Left colon (tissue), 2 donors: ENCODE measurements around the gene MMP3. TPM values are rescaled to one million over a fixed set of nuclear protein-coding genes. Genes with fewer than 3 reads are reported as not detected.

Source experiments
- ATAC-seq: fragments of 200-7000 bp; cut with Tn5 transposase; one replicate; pipeline ENCODE4 v1.9.1; 2020; ENCODE audit warnings: mild to moderate bottlenecking, moderate library complexity
- DNase-seq, 2 donors: peaks; one replicate each; pipeline ENCODE4 v3.0.0-alpha.2; 2020
- intact Hi-C, 2 donors: fragments of 100-400 bp; cut with DNase I in 1 of 2; cut with micrococcal nuclease in 1 of 2; formaldehyde crosslinking; loops; one replicate each; pipeline versions ENCODE4 v1.11.2 to v1.14.0; 2022; cut with DNase I, micrococcal nuclease
- total RNA-seq, 2 donors: library from RNA; stranded (reverse); fragmentation: NEBNext Ultra II Directional; extraction: Animal tissue kit (Norgen Biotek cat#: 25700); gene quantifications; one replicate each; pipeline ENCODE4 v1.2.1, GENCODE V29; 2021
- donor health status: DM: no; HTN: no; CAD: no.
- donor health status: DM: yes; HTN: yes; CAD: no.

MMP3 gene
- total RNA-seq, 2 donors from 2014 or later = 0.50 to 1.3 TPM

- DNase-seq = no peak
- no peak for ATAC-seq
- intact Hi-C loops = loop anchor here in 1 of 2 donors (10.0 kb wide), 1 partner anchor 58 kb away; no protein-coding TSS in a partner anchor
These were observed 6.3 kb downstream of the MMP3 start for GRCh38 chr11:102837156-102837555.

DNA sequence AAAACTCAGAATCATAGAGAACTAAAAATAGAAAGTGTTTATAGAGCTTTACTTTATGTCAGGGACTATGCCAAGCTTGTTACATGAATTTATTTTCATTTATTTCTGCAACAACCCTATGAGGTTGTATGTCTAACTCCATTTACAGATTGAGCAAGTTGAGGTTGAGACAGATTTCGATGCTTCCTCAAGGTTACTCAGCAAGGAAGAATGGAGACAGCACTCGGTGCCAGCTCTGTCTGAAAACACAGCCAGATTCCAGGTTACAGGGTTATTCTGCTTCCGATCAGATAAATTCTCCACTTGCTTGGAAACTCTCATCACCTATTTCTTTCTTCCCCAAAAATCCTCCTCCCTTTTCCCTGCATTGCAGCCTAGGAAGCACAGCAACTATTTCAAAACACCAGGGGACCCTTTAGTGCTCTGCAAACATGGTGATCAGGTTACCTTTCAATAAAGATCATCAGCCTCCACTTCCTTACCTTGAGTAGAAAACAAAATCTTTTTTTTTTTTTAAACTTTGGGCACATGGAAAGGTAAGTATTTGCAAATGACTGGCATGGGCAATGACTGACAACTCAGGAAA, 7.0 kb downstream of the MMP3 start:
- intact Hi-C loops = loop anchor here in 1 of 2 donors (10.0 kb wide), 1 partner anchor 58 kb away; no protein-coding TSS in a partner anchor
- ATAC-seq (no peak), DNase-seq (no peak)

DNA sequence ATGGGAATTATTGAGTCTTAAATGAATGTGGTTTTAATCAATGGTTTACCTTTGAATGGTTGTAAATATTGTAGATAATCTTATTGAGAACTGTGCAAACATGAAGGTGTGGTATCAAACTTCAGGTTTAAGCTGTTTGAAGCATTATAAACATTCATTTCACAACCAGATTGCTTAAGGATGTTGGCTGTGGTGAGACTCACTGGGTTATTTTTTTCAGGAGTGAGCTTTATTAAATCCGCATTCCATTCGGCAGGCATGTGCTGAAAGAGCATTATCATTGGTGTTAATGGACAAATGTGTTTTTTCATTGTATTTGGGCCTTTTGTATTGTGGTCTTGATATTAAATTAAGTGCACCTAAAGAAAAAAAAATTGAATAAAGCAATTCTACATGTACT, 9.7 kb downstream of the MMP3 start:
- ATAC-seq (no peak), DNase-seq (no peak)
- intact Hi-C loops = loop anchor here in 1 of 2 donors (10.0 kb wide), 1 partner anchor 61 kb away; no protein-coding TSS in a partner anchor

GRCh38 chr11:102832612-102833011, 10.8 kb downstream of the MMP3 start:
- intact Hi-C loops = loop anchor here in 1 of 2 donors (10.0 kb wide), 1 partner anchor 62 kb away; no protein-coding TSS in a partner anchor
- no peak for DNase-seq
- ATAC-seq = no peak

DNA sequence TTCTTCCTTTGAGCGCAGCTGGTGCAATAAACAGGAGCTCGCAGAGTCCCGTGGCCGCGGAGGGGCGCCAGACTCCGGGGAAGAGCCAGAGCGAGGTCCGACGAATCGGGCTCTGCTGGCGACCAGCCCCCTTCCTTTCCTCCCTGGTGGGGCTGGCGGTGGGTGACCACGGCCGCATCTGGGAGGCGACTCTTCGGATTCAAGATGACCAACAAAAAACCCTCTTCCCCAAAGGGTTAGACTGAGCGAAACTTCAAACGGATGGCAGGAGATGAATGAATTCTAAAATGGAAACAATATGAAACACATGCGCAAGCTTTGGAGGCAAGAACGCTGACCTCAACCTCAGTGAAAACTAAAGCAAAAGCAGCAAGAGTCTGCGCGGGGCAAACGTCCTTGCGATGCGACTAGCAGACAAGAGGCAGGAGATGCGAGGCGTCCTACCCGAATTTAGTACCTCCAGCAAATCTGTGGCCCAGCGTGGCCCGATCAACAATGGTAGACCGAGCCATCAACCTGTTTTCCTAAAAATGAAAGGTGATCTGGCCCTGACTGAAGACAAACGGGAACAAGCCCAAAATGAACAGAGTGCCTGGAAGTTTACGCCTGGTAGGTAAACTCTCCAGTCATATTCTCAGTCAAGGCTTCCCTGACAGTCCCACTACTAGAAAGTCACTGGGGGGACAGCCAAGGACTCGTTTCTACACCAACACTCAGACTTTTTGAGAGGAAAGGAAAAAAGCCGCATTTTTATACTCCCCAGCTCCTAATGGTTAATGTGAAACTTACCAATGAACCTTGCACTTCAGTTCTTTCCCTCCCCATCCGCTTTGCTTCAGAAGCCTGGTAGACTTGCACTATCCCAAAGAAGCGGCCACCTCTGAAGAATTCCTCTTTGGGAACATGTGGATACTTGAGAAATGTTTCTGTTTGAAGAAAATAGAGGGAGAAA, 11.6 kb downstream of the MMP3 start:
- intact Hi-C loops = loop anchor here in 1 of 2 donors (10.0 kb wide), 1 partner anchor 63 kb away; no protein-coding TSS in a partner anchor
- ATAC-seq = peak; percentile 83
- peak; percentile 32 to 61 for DNase-seq

GRCh38 chr11:102831128-102831488, 12.3 kb downstream of the MMP3 start:
- DNase-seq (no peak), ATAC-seq (no peak)
- intact Hi-C loops = loop anchor here in 1 of 2 donors (10.0 kb wide), 1 partner anchor 64 kb away; no protein-coding TSS in a partner anchor

- ATAC-seq = no peak
- intact Hi-C loops = loop anchor here in 1 of 2 donors (10.0 kb wide), 1 partner anchor 65 kb away; no protein-coding TSS in a partner anchor
- DNase-seq = no peak
These were observed 13.2 kb downstream of the MMP3 start for GRCh38 chr11:102830001-102830727.

GRCh38 chr11:102829316-102830000, 14.0 kb downstream of the MMP3 start:
- DNase-seq (no peak), ATAC-seq (no peak)
- intact Hi-C loops = no loop called here

DNA sequence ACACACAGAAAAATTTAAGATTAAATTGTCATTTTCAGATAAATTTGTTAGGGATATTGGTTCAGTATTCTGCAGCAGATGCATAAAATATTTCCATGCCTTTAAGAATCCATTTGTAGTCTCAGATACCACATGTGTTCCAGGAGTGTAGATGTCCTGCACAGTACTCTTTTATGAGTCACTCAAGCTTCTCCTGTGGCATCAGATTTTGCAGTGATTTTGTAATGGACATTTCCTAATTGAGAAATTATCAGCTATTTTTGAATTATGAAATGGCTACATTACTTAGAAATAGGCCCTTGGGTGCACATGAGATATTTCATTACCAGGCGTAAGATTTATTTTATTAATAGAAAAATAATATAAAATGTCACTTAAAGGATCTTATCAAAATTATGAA, 18.9 kb downstream of the MMP3 start:
- no peak for DNase-seq
- no peak for ATAC-seq
- intact Hi-C loops = no loop called here

DNA sequence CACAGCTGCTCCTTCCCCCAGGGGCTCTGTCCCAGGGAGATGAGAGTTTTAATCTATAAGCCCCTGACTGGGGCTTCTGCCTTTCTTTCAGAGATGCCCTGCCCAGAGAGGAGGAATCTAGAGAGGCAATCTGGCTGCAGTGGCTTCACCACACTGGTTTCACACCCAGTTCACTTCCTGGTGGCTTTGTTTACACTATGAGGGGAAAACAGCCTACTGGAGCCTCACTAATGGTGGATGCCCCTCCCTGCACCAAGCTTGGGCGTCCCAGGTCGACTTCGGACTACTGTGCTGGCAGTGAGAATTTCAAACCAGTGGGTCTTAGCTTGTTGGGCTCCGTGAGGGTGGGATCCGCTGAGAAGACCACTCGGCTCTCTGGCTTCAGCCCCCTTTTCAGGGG, 23.9 kb downstream of the MMP3 start:
- intact Hi-C loops = no loop called here
- no peak for DNase-seq
- ATAC-seq = peak; percentile 81

DNA sequence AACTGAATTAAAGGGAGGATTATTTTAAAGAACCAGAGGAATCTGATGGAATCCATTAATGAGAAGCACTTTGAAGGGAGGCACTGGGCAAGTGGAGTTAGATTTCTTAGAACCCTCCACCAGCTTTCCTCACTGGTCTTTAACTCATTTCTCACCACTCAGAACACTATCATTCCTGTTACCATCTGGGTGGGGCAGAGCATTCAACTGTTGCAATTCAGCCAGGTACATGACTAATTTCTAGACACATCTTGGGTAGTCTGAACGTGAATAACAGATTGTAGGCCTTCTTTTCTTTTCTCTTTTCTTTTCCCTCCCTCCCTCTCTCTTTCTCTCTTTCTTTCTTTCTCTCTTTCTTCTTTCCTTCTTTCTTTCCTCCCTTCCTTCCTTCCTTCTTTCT, 29.9 kb downstream of the MMP3 start:
- ATAC-seq (no peak), DNase-seq (no peak)
- intact Hi-C loops = no loop called here

DNA sequence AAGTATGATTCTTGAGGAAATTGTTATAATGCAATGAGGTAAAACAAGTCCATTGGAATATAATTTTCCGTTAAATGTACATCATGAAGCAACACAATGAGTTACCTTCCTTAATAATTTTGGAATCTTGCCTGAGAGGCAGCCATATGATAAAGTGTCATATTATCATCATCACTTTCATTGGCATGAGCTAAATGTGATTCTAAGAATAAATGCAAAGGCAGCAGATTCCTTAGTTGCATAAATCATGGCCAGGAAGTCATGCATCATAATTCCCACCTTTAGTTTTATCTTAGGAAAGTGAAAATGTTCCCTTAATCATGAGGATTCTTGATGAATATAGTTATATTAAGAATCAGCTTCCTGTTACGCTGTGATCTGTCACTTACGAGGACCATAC, 31.2 kb downstream of the MMP3 start:
- intact Hi-C loops = no loop called here

GRCh38 chr11:102810950-102811660, 32.3 kb downstream of the MMP3 start:
- intact Hi-C loops = no loop called here
- ATAC-seq (peak; percentile 56), DNase-seq (no peak)

More for the DNA sequence above, 31.2 kb downstream of the MMP3 start:
- DNase-seq (no peak), ATAC-seq (no peak)

DNA sequence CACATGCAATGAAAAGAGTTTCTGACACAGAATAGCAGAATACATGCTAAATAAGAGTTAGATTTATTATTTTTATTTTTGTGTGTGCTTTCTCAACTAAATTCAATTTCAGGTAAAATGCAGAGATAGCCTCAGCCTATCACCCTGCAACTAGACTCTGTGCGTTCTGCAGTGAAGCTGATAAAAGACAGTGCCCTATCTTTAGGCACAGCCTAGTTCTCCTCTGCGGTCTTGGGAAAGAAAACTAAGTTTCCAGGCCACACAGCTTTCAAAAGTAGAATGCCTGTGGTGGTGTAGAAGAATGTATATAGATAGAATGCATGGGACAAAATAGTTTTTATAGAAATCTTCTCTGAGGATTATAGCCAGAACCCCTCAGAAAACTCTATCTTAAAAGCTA, 33.4 kb downstream of the MMP3 start:
- intact Hi-C loops = no loop called here
- DNase-seq (no peak), ATAC-seq (no peak)

DNA sequence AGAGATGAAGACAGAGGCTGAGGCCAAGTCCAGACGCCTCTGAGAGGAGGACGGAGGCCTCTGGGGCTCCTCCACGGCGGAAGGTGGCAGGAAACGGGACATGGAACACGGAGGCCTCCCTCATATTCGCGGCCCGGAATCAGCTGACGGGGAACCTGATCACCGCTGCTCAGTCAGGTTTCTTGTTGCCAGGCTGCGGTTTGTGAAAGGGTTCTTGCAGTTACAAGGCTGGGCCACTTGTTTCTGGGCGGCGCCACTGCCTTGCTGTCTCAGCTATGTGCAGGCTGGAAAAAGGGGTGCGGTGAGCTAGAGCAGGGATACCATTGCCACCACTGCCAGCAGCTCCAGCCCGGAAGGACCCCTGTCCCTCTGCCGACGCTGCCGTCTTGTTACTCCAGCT, 35.5 kb downstream of the MMP3 start:
- ATAC-seq = no peak
- intact Hi-C loops = no loop called here
- DNase-seq = no peak

DNA sequence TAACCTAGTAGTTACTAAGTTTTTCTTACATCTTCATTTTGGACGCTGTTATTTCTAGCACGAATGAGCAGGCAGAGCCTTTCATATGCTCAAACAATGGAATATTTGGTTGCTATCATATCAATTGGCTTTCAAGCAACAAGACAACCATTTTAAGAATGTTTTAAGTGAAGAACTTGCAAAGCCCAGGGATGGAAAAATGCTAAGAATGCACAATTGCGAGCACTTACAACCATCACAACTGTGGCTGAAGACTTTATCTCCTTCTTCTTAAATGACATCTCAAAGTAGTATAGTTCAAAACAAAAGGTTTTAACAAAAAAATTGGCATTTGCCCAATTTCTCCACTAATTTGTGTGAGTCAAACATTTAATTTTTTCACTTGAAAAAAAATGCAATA, 37.1 kb downstream of the MMP3 start:
- ATAC-seq (no peak), DNase-seq (no peak)
- intact Hi-C loops = no loop called here

DNA sequence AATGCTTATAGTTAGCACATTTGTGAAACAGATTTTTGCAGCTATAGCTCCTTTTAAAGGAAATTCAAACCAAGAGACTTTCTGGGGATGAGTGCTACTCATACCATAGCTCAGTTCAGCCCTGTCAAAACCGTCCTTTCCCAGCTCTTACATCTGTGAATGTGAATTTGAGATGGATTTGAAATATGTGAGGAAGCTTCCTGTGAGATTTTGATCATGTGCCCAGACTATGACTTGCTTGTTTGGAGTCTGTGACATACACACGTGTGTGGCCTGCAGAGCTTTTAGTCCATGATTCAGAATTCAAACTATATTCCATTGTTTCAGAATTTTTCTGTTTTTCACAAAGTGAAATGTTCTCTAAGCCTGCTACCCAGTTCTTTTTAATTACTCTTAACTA, 41.1 kb downstream of the MMP3 start:
- intact Hi-C loops = no loop called here
- no peak for DNase-seq
- no peak for ATAC-seq

- intact Hi-C loops = no loop called here
- DNase-seq = no peak
- ATAC-seq = no peak
These were observed 42.6 kb downstream of the MMP3 start for GRCh38 chr11:102800767-102801166.
